ENCODE measurements around the gene PPAT.

Gene PPAT

DNA sequence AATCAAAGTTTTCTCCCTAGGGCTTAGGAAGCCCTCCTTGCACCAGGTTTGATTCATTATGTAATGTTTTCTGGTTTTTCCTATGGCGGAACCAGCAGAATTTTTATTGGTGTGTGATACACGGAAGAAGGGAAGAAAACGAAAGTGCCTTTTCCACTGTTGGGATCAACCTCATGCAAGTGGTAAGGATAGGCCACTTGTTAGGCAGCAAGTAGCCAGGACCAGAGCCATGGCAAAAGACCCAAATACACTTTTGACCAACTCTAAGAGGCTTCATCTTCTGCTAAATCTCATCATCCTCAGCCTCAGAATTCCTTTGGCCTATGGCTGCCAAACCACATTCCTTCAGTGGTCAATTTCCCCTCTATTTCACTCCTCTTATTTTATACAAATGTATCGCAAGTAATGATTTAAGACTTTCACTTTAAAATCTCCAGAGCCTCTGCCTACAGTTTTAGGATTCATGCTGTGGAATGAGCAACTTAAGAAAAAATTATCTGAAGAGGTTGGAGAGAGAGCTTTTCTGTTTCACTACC lies 21.2 kb downstream of the PPAT start:
- H3K4me2 ChIP-seq (ENCODE audit: low read depth, low read length, poor library complexity, severe bottlenecking), result no peak overlapping the region
- TF ChIP-seq, protein P1, sequence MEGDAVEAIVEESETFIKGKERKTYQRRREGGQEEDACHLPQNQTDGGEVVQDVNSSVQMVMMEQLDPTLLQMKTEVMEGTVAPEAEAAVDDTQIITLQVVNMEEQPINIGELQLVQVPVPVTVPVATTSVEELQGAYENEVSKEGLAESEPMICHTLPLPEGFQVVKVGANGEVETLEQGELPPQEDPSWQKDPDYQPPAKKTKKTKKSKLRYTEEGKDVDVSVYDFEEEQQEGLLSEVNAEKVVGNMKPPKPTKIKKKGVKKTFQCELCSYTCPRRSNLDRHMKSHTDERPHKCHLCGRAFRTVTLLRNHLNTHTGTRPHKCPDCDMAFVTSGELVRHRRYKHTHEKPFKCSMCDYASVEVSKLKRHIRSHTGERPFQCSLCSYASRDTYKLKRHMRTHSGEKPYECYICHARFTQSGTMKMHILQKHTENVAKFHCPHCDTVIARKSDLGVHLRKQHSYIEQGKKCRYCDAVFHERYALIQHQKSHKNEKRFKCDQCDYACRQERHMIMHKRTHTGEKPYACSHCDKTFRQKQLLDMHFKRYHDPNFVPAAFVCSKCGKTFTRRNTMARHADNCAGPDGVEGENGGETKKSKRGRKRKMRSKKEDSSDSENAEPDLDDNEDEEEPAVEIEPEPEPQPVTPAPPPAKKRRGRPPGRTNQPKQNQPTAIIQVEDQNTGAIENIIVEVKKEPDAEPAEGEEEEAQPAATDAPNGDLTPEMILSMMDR (IDR thresholded peaks at IDR 0.05; ENCODE audit: insufficient read depth, low read length, poor library complexity, severe bottlenecking), result no peak
- TF ChIP-seq EZH2phosphoT487 (conservative IDR thresholded peaks at IDR 0.05; ENCODE audit: low read length), result no peak
- H2AFZ ChIP-seq (ENCODE audit: low read depth, low read length, severe bottlenecking), result no peak overlapping the region
- no peak overlapping the region for H3K27ac ChIP-seq (ENCODE audit: low read depth, low read length)
- no peak overlapping the region for H3K9ac ChIP-seq (ENCODE audit: low read length)
- H3K79me2 ChIP-seq (ENCODE audit: insufficient read depth, low read length), result peaks cover 95% of the 10 kb centered on the region
- H3K4me3 ChIP-seq (ENCODE audit: insufficient read depth, low read length, poor library complexity, severe bottlenecking), result no peak overlapping the region
- no peaks in the 10 kb centered on the region for H3K27me3 ChIP-seq (ENCODE audit: low read length)
- no peaks in the 10 kb centered on the region for H3K36me3 ChIP-seq (ENCODE audit: low read length)
- no peaks in the 10 kb centered on the region for H4K20me1 ChIP-seq (ENCODE audit: low read depth, low read length)
- no peaks in the 10 kb centered on the region for H3K9me3 ChIP-seq (ENCODE audit: insufficient read depth, low read length)
- no peaks in the 10 kb centered on the region for H3F3A ChIP-seq (ENCODE audit: insufficient read depth)
- no peaks in the 10 kb centered on the region for H3K9me2 ChIP-seq (replicated peaks; ENCODE audit: insufficient read depth, low read length)

DNA sequence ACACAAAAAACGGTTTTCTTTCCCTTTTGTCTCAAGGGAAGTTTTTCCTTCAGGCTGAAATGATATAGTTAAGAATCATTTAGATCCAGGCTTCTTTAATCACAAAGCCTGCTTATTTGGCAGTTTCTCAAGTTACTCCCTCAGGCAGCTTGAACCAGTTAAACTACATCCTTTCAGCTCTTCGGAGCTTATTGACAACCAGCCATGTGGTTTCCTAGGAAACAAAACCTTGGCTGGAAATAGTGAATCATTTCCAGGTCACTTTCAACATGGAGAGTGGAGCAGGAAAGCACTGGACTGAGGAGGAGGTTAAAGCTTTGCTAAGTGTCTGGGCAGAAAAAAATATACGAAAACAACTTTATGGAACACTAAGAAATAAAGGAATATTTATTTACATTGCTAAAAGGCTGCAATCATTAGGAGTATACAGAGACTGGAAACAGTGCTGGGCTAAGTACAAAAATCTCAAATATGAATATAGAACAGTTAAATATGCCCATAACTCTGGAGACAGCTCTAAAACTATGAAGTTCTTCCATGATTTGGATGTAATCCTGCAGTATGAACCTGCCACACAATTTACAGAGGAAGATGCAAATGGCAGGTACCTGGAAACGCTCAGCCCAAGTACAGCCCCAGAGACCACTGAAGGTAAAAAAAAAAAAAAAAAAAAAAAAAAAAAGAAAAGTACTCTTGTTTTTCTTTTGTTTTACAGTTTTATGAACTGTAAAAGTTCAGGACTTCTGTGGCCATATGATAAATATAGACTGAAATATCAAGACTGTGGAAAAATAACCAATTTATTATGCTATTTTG lies 25.0 kb downstream of the PPAT start:
- H4K20me1 ChIP-seq (ENCODE audit: low read depth, low read length), result no peaks in the 10 kb centered on the region
- no peak overlapping the region for H3K4me3 ChIP-seq (ENCODE audit: insufficient read depth, low read length, poor library complexity, severe bottlenecking)
- H3K79me2 ChIP-seq (ENCODE audit: insufficient read depth, low read length), result peaks cover 66% of the 10 kb centered on the region
- no peaks in the 10 kb centered on the region for H3K27me3 ChIP-seq (ENCODE audit: low read length)
- H3K4me2 ChIP-seq (ENCODE audit: low read depth, low read length, poor library complexity, severe bottlenecking), result no peak overlapping the region
- no peak overlapping the region for H3K27ac ChIP-seq (ENCODE audit: low read depth, low read length)
- H3F3A ChIP-seq (ENCODE audit: insufficient read depth), result no peaks in the 10 kb centered on the region
- TF ChIP-seq EZH2phosphoT487 (conservative IDR thresholded peaks at IDR 0.05; ENCODE audit: low read length), result no peak
- TF ChIP-seq, protein P1 (IDR thresholded peaks at IDR 0.05; ENCODE audit: insufficient read depth, low read length, poor library complexity, severe bottlenecking), result no peak
- no peaks in the 10 kb centered on the region for H3K36me3 ChIP-seq (ENCODE audit: low read length)
- H3K9me3 ChIP-seq (ENCODE audit: insufficient read depth, low read length), result no peaks in the 10 kb centered on the region
- no peak overlapping the region for H2AFZ ChIP-seq (ENCODE audit: low read depth, low read length, severe bottlenecking)
- H3K9ac ChIP-seq (ENCODE audit: low read length), result no peak overlapping the region
- no peaks in the 10 kb centered on the region for H3K9me2 ChIP-seq (replicated peaks; ENCODE audit: insufficient read depth, low read length)

DNA sequence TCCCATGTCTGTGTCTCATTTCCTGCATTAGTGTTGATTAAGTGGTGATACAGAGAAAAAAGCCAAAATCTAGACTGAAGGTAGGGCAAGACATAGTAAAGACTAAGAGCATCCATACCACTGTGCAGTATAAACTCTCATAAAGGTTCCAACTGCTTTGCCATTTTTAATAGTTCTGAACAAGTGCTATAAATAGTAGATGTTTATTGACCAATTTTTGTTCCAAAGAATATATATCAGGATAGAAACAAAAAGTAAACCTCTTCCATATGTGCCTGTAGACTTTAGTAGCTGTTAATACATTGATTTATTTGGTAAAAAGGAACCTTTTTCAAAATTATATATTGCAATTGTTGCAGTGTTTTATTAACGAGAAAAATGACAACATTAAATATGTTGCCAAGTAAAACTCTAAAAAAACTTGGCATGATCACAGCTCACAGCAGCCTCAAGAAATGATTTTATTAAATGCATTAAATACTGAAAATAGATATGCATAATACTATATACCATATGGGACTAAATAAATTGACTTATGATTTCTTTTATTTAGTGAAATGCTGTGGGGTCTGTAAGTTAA lies 25.8 kb downstream of the PPAT start:
- TF ChIP-seq, protein P1 (IDR thresholded peaks at IDR 0.05; ENCODE audit: insufficient read depth, low read length, poor library complexity, severe bottlenecking), result no peak
- no peak for TF ChIP-seq EZH2phosphoT487 (conservative IDR thresholded peaks at IDR 0.05; ENCODE audit: low read length)
- Histone ChIP-seq H3K9ac (ENCODE audit: low read length) (no peak overlapping the region), H3K9me3 (ENCODE audit: insufficient read depth, low read length) (no peaks in the 10 kb centered on the region), H3K4me2 (ENCODE audit: low read depth, low read length, poor library complexity, severe bottlenecking) (no peak overlapping the region), H3K79me2 (ENCODE audit: insufficient read depth, low read length) (peaks cover 57% of the 10 kb centered on the region), H4K20me1 (ENCODE audit: low read depth, low read length) (no peaks in the 10 kb centered on the region), H2AFZ (ENCODE audit: low read depth, low read length, severe bottlenecking) (no peak overlapping the region), H3K27ac (ENCODE audit: low read depth, low read length) (no peak overlapping the region), H3K4me3 (ENCODE audit: insufficient read depth, low read length, poor library complexity, severe bottlenecking) (no peak overlapping the region), H3K27me3 (ENCODE audit: low read length) (no peaks in the 10 kb centered on the region), H3K36me3 (ENCODE audit: low read length) (no peaks in the 10 kb centered on the region), H3F3A (ENCODE audit: insufficient read depth) (no peaks in the 10 kb centered on the region), H3K9me2 (replicated peaks; ENCODE audit: insufficient read depth, low read length) (no peaks in the 10 kb centered on the region)
